ENCODE results near the gene BAD.

Gene BAD

GRCh38 chr11:64223001-64223651 lies 61.3 kb downstream of the BAD start:
- DNase-seq (ENCODE audit: low read depth) = no peak
- no peak for TF ChIP-seq MYC (IDR thresholded peaks at IDR 0.05; ENCODE audit: low read depth, low read length)
- TF ChIP-seq POLR2A (IDR thresholded peaks at IDR 0.05; ENCODE audit: extremely low read depth, insufficient read length) = no peak
- no peak for TF ChIP-seq CTCF (IDR thresholded peaks at IDR 0.05; ENCODE audit: low read depth, low read length)
- TF ChIP-seq MAX (IDR thresholded peaks at IDR 0.05; ENCODE audit: low read depth, low read length) = no peak
- H3K4me3 ChIP-seq (ENCODE audit: low read depth, low read length) = no peak overlapping the region

- H3K4me3 ChIP-seq (ENCODE audit: low read depth, low read length) = no peak overlapping the region
- DNase-seq (ENCODE audit: low read depth) = peak; percentile 37
- TF ChIP-seq MYC (IDR thresholded peaks at IDR 0.05; ENCODE audit: low read depth, low read length) (no peak), POLR2A (IDR thresholded peaks at IDR 0.05; ENCODE audit: extremely low read depth, insufficient read length) (no peak), CTCF (IDR thresholded peaks at IDR 0.05; ENCODE audit: low read depth, low read length) (no peak), MAX (IDR thresholded peaks at IDR 0.05; ENCODE audit: low read depth, low read length) (no peak)
Observed at GRCh38 chr11:64222651-64223000, 61.8 kb downstream of the BAD start.

- DNase-seq (ENCODE audit: low read depth) = no peak
- TF ChIP-seq CTCF (IDR thresholded peaks at IDR 0.05; ENCODE audit: low read depth, low read length) = no peak
- TF ChIP-seq MYC (IDR thresholded peaks at IDR 0.05; ENCODE audit: low read depth, low read length) = no peak
- TF ChIP-seq MAX (IDR thresholded peaks at IDR 0.05; ENCODE audit: low read depth, low read length) = no peak
- TF ChIP-seq POLR2A (IDR thresholded peaks at IDR 0.05; ENCODE audit: extremely low read depth, insufficient read length) = no peak
- H3K4me3 ChIP-seq (ENCODE audit: low read depth, low read length) = no peak overlapping the region
Observed at GRCh38 chr11:64220798-64221197, 63.7 kb downstream of the BAD start.

- DNase-seq (ENCODE audit: low read depth) = no peak
- TF ChIP-seq CTCF (IDR thresholded peaks at IDR 0.05; ENCODE audit: low read depth, low read length) (no peak), MAX (IDR thresholded peaks at IDR 0.05; ENCODE audit: low read depth, low read length) (no peak), MYC (IDR thresholded peaks at IDR 0.05; ENCODE audit: low read depth, low read length) (no peak), POLR2A (IDR thresholded peaks at IDR 0.05; ENCODE audit: extremely low read depth, insufficient read length) (no peak)
- H3K4me3 ChIP-seq (ENCODE audit: low read depth, low read length) = no peak overlapping the region
Observed at GRCh38 chr11:64220271-64220670, 64.2 kb downstream of the BAD start.
